GM21515 (cell line): ENCODE results near the gene RIN3.

Experiments
- ATAC-seq: cut with Tn5 transposase; IDR thresholded peaks from one replicate; pipeline ENCODE4 v1.9.1; 2021; ENCODE audit not compliant: unreplicated experiment

The RIN3 gene, protein sequence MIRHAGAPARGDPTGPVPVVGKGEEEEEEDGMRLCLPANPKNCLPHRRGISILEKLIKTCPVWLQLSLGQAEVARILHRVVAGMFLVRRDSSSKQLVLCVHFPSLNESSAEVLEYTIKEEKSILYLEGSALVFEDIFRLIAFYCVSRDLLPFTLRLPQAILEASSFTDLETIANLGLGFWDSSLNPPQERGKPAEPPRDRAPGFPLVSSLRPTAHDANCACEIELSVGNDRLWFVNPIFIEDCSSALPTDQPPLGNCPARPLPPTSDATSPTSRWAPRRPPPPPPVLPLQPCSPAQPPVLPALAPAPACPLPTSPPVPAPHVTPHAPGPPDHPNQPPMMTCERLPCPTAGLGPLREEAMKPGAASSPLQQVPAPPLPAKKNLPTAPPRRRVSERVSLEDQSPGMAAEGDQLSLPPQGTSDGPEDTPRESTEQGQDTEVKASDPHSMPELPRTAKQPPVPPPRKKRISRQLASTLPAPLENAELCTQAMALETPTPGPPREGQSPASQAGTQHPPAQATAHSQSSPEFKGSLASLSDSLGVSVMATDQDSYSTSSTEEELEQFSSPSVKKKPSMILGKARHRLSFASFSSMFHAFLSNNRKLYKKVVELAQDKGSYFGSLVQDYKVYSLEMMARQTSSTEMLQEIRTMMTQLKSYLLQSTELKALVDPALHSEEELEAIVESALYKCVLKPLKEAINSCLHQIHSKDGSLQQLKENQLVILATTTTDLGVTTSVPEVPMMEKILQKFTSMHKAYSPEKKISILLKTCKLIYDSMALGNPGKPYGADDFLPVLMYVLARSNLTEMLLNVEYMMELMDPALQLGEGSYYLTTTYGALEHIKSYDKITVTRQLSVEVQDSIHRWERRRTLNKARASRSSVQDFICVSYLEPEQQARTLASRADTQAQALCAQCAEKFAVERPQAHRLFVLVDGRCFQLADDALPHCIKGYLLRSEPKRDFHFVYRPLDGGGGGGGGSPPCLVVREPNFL

GRCh38 chr14:92513204-92513965 lies at the start of gene RIN3:
Gene RIN3, plus strand, starts transcription at chr14:92513781. Its CDS starts 152 bp downstream, at chr14:92513933.
- peak; percentile 61 for ATAC-seq

DNA sequence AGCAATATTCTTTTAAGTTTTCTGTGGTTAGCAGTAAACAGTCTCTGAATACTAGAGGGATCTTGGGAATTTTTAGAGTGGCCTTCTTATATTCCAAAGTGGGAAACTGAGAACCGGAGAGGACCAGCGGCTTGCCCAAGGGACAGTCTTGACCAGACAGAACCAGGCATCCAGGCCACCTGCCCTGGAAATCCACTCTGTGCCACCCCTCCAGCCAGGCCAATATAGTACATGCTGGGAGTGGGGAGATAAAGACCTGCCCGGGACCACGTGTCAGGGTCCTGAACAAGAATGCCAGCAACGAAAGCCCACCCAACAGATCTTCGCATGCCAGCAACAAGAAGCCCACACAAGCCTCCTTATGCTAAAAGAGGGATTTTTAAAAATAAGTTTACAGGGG lies 49.4 kb upstream of the RIN3 start:
- ATAC-seq, result no peak

DNA sequence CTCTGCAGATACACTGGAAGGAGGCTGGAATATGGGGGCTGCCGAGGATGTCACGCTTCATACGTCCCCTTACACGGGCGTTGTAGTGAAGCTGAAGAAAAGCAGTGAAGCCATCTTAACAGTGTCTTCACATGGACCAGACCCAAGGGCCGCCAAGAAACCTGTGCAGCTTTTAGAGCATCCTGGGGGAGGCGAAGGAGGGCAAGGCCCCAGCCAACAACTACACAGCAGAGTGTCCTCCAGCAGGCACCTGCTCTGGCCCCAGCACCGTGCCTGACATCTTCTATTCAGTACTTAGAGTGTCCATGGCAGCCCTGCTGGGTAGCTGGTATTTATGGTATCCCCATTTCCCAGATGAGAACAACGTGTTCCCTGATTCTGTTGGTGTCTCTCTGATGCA lies 48.9 kb upstream of the RIN3 start:
- ATAC-seq, result no peak

DNA sequence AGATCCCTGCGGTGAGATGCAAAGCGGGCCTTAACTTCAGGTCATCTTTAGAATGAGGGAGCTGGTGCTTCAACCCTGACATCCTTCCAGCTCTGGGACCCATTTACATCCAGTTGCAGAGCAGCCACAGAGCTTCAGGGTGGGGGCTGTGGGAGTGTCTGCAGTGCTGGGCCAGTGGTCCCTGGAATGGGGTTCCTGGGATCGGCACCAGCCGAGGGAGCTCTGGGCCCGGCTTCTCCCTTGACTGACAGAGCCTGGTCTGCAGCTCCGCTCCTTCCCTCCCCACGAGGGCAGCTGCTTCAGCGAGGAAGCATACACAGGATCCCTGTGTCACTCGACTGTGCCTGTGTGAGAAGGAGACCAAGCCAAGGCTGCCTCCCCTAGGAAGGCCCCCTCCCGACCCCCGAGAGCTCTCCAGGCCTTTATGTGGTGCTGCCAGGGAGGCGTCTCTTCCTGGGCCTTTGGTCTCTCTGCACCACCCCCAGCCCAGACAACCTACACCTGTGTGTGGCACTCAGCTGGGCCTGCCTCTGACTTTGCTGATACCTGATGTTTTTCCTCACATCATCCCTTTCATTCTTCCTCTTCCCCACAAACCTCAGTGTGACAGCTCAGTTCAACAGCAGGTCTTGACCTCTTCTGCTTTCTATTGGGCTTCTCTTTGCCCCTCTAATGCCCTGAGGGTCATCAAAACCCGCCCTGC lies 48.1 kb upstream of the RIN3 start:
- ATAC-seq, result no peak

GRCh38 chr14:92466059-92466458 lies 47.5 kb upstream of the RIN3 start:
- no peak for ATAC-seq

DNA sequence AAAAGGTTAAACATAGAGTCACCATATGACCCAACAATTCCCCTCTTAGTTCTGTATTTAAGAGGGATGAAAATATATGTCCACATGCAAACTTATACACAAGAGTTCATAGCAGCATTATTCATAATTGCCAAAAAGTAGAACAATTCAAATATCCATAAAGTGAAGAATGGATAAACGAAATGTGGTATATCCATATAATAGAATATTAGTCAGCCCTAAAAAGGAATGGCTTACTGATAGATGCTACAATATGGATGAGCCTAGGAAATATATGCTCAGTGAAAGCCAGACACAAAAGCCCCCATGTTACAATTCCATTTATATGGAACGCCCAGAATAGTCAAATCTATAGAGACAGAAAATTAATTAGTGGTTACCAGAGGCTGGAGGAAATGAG lies 44.1 kb upstream of the RIN3 start:
- ATAC-seq, result no peak

DNA sequence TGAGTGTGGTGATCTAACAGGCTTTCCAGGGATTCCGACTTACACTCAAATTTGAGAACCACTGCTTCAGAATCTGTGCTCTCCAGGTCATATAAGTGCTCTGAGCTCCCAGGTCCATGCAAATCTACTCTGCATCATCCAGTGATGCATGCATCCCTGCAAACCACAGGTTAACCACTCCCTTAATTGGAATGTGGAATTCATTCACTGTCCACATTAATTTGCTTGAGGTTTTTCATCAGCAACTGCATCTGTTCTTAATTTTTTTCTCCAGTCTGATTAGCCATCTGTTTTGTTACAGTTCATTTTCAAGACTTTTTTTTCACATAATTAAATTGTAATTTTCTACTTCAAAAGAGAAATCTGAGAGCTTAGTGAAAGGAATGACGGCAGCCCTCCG lies 43.4 kb upstream of the RIN3 start:
- no peak for ATAC-seq

DNA sequence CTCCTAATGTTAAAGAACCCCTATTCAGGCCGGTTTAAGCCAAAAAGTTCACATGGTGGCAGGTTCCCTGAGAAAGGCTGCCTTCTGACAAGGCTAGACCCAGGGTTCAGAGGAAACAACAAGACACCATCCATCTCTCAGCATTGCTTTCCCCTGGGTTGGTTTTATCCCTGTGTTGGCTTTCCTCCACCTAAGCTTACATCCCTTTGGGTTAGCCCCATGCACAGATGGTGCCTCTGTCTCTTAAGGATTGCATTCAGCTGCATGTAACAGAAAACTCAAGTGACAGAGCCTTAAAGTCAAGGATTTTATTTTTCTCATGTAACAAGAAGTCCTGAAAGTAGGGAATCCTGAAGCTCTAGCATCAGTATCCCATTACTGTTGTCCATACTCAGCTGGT lies 42.8 kb upstream of the RIN3 start:
- ATAC-seq, result no peak

DNA sequence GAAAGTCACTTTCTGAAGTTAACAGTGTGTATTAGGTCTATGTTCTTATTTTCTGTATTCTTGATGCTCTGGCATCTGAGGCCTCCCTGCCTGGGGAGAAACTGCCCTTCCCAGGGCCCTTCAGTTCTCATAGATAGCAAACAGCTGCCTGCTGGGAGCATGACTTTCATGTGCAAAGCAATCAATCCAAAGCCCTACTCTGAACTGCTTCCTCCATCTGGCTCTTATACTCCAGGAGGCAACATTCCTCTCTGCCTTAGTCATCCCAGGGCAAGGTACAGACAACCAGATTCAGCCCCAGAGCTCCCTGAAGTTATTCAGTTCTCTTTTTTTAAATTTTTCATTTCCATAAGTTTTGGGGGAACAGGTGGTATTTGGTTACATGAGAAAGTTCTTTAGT lies 41.7 kb upstream of the RIN3 start:
- no peak for ATAC-seq

GRCh38 chr14:92472860-92473259 lies 40.7 kb upstream of the RIN3 start:
- no peak for ATAC-seq

GRCh38 chr14:92473261-92473968 lies 40.2 kb upstream of the RIN3 start:
- ATAC-seq, result no peak

DNA sequence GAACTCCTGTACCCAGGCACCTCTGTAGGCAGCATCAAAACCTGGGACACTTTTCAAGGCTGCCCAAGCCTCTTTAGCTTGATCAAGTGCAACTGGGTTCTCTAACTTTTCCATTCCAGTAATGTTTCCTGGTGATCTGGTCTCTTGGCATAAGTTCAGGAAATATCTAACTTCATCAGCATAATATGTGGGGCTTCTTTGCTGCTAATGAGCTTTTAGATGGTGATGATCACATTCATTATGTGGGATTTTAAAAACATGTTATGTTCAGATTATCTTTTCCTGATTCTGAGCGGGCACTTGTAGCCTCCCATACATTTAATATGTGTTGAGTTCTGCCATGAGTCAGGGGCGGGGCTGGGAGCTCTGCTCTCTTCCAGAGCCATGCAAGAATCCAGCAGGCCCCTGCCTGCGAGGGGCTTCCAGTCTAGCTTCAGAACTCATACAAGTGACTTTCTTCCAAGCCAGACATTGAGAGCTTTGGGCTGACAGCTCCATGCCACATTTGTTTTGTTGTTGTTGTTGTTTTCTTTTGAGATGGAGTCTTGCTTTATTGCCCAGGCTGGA lies 39.5 kb upstream of the RIN3 start:
- ATAC-seq, result no peak

DNA sequence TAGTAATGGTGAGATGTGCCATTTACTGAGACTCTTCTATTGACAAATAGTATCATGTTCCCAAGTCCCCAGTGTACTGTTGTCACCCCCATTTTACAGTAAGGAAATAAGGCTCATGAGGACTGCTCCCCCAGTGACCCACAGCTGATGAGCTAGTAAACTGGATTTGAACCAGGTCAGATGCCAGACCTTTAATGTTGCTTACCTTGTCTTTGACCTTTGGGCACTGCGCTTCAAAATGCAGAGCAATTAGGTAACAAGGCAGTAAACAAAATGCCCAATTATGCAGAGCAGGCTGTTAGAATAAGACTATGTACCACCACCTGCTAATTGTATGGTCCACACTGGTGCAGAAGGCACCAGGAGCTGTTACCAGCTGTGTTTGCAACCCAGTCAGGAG lies 38.5 kb upstream of the RIN3 start:
- ATAC-seq, result no peak

DNA sequence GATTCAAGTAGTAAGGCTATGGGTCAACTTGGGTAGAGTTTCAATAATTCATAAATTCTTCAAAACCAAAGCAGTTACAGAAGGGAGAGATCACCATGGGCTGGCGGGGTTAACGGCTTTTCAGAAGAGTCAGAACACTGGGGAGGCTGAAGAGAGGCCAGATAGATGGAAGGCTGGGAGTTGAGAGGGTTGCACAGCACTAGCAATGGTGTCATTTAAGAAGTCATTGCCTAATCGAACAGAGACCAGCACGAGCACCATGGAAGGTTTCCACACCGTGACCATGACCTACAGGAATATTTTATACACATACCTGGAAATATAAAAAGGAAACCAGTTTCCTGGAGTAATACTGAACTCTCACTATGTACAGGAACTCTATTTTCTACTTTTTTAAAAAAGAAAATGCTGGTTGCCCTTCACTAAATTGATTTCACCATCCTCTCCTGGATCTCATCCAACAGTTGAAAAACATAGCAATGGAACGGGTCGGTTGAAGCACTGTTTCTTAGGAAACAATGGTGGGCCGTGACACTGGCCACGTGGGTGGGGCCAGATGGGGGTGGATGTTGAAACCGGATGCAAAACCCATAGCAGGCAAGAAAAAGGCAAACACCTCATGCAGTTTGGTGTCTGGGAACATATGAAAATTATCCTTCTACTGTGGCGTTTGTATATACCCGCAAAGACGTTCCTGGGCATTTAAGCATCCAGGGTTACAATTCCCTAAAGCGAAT lies 38.0 kb upstream of the RIN3 start:
- ATAC-seq, result no peak

DNA sequence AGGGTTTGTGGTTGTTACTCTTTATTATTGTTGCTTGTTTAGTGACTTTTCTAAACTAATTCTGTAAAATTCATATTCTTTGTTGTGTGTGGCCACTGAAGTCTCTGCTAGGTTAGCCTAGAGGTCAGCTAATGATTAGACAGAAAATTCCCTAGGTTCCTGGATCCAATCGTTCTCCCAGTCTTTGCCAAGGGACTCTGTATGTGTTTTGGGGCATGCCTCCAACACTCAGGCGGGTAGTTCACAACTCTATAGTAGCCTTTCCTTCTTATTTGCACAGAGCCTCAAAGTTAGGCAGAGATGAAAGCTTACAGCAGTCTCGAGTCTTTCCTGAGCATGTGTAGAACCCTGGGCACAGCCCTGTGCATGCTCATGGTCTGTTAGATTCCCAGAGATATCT lies 32.7 kb upstream of the RIN3 start:
- ATAC-seq, result no peak

- ATAC-seq, result no peak
These were observed 32.2 kb upstream of the RIN3 start for GRCh38 chr14:92481386-92481785.

- ATAC-seq, result no peak
These were observed 31.6 kb upstream of the RIN3 start for GRCh38 chr14:92481811-92482555.

DNA sequence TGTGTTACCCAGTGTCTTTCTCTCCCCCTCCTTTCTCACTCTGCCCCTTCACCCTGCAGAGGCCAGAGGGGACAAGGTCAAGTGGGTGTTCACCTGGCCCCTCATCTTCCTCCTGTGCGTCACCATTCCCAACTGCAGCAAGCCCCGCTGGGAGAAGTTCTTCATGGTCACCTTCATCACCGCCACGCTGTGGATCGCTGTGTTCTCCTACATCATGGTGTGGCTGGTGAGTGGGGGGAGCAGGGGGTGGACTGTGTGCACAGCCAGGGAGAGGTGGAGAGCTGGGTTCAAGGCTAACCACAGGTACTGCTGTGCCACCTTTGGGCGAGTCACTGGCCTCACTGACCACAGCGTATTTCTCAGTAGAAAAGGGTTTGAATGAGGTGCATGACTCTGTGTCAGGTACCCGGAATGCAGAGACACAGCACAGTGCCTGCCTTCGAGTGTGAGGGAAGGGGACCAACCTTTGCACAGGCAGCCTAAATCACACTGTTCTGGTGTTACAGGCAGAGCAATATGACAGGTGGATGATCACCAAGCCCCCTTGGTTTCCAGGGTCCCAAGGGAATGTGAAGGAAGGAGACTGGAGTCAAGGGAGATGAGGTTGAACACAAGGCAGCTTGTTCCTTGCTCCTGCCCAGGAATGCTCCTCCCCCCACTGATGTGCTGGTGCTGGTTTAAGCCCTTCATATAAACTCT lies 30.8 kb upstream of the RIN3 start:
- ATAC-seq, result no peak
